ENCODE measurements around the gene SBF1.

Gene SBF1

GRCh38 chr22:50516068-50516467 is 41.2 kb upstream of the SBF1 start:
- no peaks in the 10 kb centered on the region for H3K27me3 ChIP-seq (replicated peaks in 2 of 5; ENCODE audit: control insufficient read depth in 4 of 5, insufficient read depth in 5 of 5, low read length in 4 of 5)
- CTCF ChIA-PET = interaction anchor here (0.5 to 3.1 kb wide), 2 partner anchors 9 to 222 kb away, joined by 3 to 17 read pairs; partner anchors contain the start of gene SCO2
- 96% methylated on average over 5 of the region's 8 CpGs for whole genome bisulfite sequencing (ENCODE audit: insufficient coverage)
- H3K4me3 ChIP-seq (ENCODE audit: control insufficient read depth in 1 of 7, extremely low read depth in 1 of 7, insufficient read depth in 4 of 7, low read depth in 2 of 7, low read length in 6 of 7) = no peak overlapping the region
- H3K36me3 ChIP-seq (ENCODE audit: control insufficient read depth in 4 of 4, insufficient read depth in 4 of 4, low read length in 3 of 4) = peaks cover 2 to 59% (median 27%) of the 10 kb centered on the region in 4 experiments
- H3K27ac ChIP-seq (ENCODE audit: insufficient read depth in 1 of 2, low read depth in 1 of 2, low read length in 2 of 2, poor library complexity in 1 of 2, severe bottlenecking in 2 of 2) = no peak overlapping the region
- H3K9me3 ChIP-seq (ENCODE audit: control extremely low read depth in 1 of 5, control insufficient read depth in 4 of 5, insufficient read depth in 2 of 5, low read depth in 1 of 5, low read length in 4 of 5) = no peaks in the 10 kb centered on the region
- DNase-seq = no peak
- no peaks in the 10 kb centered on the region for H3K4me1 ChIP-seq (ENCODE audit: control extremely low read depth in 1 of 4, control insufficient read depth in 4 of 4, insufficient read depth in 4 of 4, low read length in 3 of 4)
- POLR2A ChIA-PET = no interaction called here

DNA sequence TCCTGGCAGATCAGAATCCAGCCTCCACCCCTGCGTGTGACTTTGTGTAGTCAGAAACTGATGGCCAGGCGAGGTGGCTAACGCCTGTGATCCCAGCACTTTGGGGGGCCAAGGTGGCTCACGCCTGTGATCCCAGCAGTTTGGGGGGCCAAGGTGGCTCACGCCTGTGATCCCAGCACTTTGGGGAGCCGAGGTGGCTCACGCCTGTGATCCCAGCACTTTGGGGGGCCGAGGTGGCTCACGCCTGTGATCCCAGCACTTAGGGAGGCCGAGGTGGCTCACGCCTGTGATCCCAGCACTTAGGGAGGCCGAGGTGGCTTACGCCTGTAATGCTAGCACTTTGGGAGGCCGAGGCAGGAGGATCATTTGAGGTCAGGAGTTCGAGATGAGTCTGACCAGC is 38.3 kb upstream of the SBF1 start:
- H3K36me3 ChIP-seq (ENCODE audit: control insufficient read depth in 4 of 4, insufficient read depth in 4 of 4, low read length in 3 of 4) = peaks cover 0 to 39% (median 10%) of the 10 kb centered on the region in 4 experiments
- H3K4me1 ChIP-seq (ENCODE audit: control extremely low read depth in 1 of 4, control insufficient read depth in 4 of 4, insufficient read depth in 4 of 4, low read length in 3 of 4) = peaks cover 7 to 13% (median 10%) of the 10 kb centered on the region in 4 experiments
- H3K9me3 ChIP-seq (ENCODE audit: control extremely low read depth in 1 of 5, control insufficient read depth in 4 of 5, insufficient read depth in 2 of 5, low read depth in 1 of 5, low read length in 4 of 5) = no peaks in the 10 kb centered on the region
- ChIA-PET CTCF (interaction anchor here (0.9 to 3.1 kb wide), 2 partner anchors 10 to 12 kb away, joined by 3 to 17 read pairs; partner anchors contain the start of gene SCO2), POLR2A (no interaction called here)
- DNase-seq = no peak
- H3K27me3 ChIP-seq (replicated peaks in 2 of 5; ENCODE audit: control insufficient read depth in 4 of 5, insufficient read depth in 5 of 5, low read length in 4 of 5) = no peaks in the 10 kb centered on the region
- WGBS (ENCODE audit: insufficient coverage) = over 99% methylated on average over 15 of the region's 15 CpGs
- H3K4me3 ChIP-seq (ENCODE audit: control insufficient read depth in 1 of 7, extremely low read depth in 1 of 7, insufficient read depth in 4 of 7, low read depth in 2 of 7, low read length in 6 of 7) = no peak overlapping the region
- no peak overlapping the region for H3K27ac ChIP-seq (ENCODE audit: insufficient read depth in 1 of 2, low read depth in 1 of 2, low read length in 2 of 2, poor library complexity in 1 of 2, severe bottlenecking in 2 of 2)

- no peaks in the 10 kb centered on the region for H3K27me3 ChIP-seq (replicated peaks in 2 of 5; ENCODE audit: control insufficient read depth in 4 of 5, insufficient read depth in 5 of 5, low read length in 4 of 5)
- H3K4me1 ChIP-seq (ENCODE audit: control extremely low read depth in 1 of 4, control insufficient read depth in 4 of 4, insufficient read depth in 4 of 4, low read length in 3 of 4) = peaks cover 7 to 24% (median 23%) of the 10 kb centered on the region in 4 experiments
- H3K36me3 ChIP-seq (ENCODE audit: control insufficient read depth in 4 of 4, insufficient read depth in 4 of 4, low read length in 3 of 4) = peaks cover 5 to 19% (median 13%) of the 10 kb centered on the region in 4 experiments
- peak overlapping the region; percentile 26 to 84 for H3K27ac ChIP-seq (ENCODE audit: insufficient read depth in 1 of 2, low read depth in 1 of 2, low read length in 2 of 2, poor library complexity in 1 of 2, severe bottlenecking in 2 of 2)
- DNase-seq = no peak
- peak overlapping the region; percentile 79 to 95 (median 88) for H3K4me3 ChIP-seq (ENCODE audit: control insufficient read depth in 1 of 7, extremely low read depth in 1 of 7, insufficient read depth in 4 of 7, low read depth in 2 of 7, low read length in 6 of 7)
- no peaks in the 10 kb centered on the region for H3K9me3 ChIP-seq (ENCODE audit: control extremely low read depth in 1 of 5, control insufficient read depth in 4 of 5, insufficient read depth in 2 of 5, low read depth in 1 of 5, low read length in 4 of 5)
- 43% methylated on average over 2 of the region's 3 CpGs for WGBS (ENCODE audit: insufficient coverage)
- ChIA-PET POLR2A (interaction anchor here (1.7 kb wide), 1 partner anchor 13 kb away, joined by 5 read pairs; no protein-coding TSS in a partner anchor), CTCF (interaction anchor here (1.7 to 4.3 kb wide), 2 partner anchors 16 to 194 kb away, joined by 3 to 25 read pairs; partner anchors contain the start of gene SCO2)
These were observed 34.1 kb upstream of the SBF1 start for GRCh38 chr22:50508897-50509296.

DNA sequence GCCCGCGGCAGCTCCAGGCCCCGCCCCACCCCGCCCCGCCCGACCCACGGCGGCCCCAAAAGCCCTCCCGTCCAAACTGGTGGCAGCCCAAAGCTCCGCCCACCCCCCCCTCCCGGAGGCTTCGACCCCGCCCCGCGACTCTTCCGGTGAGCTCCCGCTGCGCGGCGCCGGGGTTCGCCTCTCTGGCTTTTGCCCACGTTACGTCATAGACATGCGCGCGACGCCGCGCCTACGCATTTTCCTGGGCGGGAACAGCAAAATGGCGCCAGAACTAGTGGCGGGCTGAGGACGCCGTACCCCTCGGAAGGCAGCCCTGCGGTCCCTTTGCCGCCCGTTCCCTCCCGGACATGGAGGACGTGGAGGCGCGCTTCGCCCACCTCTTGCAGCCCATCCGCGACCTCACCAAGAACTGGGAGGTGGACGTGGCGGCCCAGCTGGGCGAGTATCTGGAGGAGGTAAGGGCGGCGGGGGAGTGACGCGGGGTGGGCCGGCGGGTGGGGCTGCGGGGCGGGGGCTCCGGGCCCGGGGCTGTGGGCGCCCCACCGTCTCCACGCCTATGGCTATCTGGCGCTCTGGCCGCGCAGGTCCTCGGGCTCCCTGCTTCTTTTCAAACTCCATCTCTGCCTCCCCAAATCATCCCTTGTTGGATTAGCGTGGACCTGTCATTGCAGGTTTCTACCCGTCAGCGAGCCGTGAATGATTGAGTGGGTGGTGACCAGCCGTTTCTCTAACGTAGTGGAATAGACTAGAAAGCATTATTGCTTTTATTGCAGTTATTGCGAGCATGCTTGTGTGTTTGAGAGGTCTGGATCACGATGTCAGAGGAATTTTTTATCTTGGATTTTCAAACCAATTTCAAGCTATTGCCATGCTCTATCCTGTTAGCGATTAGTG is 33.4 kb upstream of the SBF1 start, which contains the start of gene NCAPH2:
Gene NCAPH2, plus strand, starts transcription at position 234 of the 894 bp plus-strand sequence. Its CDS starts 114 bp downstream, at position 348.
- H3K27ac ChIP-seq (ENCODE audit: insufficient read depth in 1 of 2, low read depth in 1 of 2, low read length in 2 of 2, poor library complexity in 1 of 2, severe bottlenecking in 2 of 2) = peak within 1 kb of the TSS; percentile 66 to 85
- POLR2A ChIA-PET = interaction anchor here (0.8 to 1.7 kb wide), 6 partner anchors 14 to 40 kb away, joined by 3 to 9 read pairs (median 4); partner anchors contain the start of gene KLHDC7B
- peak; percentile 96 to 98 (median 98) for DNase-seq
- H3K4me3 ChIP-seq (ENCODE audit: control insufficient read depth in 1 of 7, extremely low read depth in 1 of 7, insufficient read depth in 4 of 7, low read depth in 2 of 7, low read length in 6 of 7) = peak within 1 kb of the TSS; percentile 88 to 97 (median 89)
- H3K4me1 ChIP-seq (ENCODE audit: control extremely low read depth in 1 of 4, control insufficient read depth in 4 of 4, insufficient read depth in 4 of 4, low read length in 3 of 4) = peaks cover 7 to 24% (median 23%) of the 10 kb centered on the region in 4 experiments
- H3K36me3 ChIP-seq (ENCODE audit: control insufficient read depth in 4 of 4, insufficient read depth in 4 of 4, low read length in 3 of 4) = peaks cover 5 to 24% (median 15%) of the 10 kb centered on the region in 4 experiments
- CTCF ChIA-PET = interaction anchor here (0.7 to 4.3 kb wide), 5 partner anchors 10 to 195 kb away, joined by 3 to 25 read pairs (median 3); partner anchors contain the start of gene SCO2
- H3K9me3 ChIP-seq (ENCODE audit: control extremely low read depth in 1 of 5, control insufficient read depth in 4 of 5, insufficient read depth in 2 of 5, low read depth in 1 of 5, low read length in 4 of 5) = no peaks in the 10 kb centered on the region
- WGBS (ENCODE audit: insufficient coverage) = under 1% methylated on average over 45 of the region's 76 CpGs
- no peaks in the 10 kb centered on the region for H3K27me3 ChIP-seq (replicated peaks in 2 of 5; ENCODE audit: control insufficient read depth in 4 of 5, insufficient read depth in 5 of 5, low read length in 4 of 5)

GRCh38 chr22:50507421-50507990 is 32.7 kb upstream of the SBF1 start, which contains the start of gene LMF2:
TSS of gene LMF2 (minus strand) at chr22:50507702. CDS start at chr22:50507675, 27 bp downstream.
- Histone ChIP-seq H3K27ac (ENCODE audit: insufficient read depth in 1 of 2, low read depth in 1 of 2, low read length in 2 of 2, poor library complexity in 1 of 2, severe bottlenecking in 2 of 2) (peak within 1 kb of the TSS; percentile 66 to 85), H3K4me3 (ENCODE audit: control insufficient read depth in 1 of 7, extremely low read depth in 1 of 7, insufficient read depth in 4 of 7, low read depth in 2 of 7, low read length in 6 of 7) (peak within 1 kb of the TSS; percentile 88 to 97 (median 89)), H3K4me1 (ENCODE audit: control extremely low read depth in 1 of 4, control insufficient read depth in 4 of 4, insufficient read depth in 4 of 4, low read length in 3 of 4) (peaks cover 7 to 24% (median 23%) of the 10 kb centered on the region in 4 experiments), H3K9me3 (ENCODE audit: control extremely low read depth in 1 of 5, control insufficient read depth in 4 of 5, insufficient read depth in 2 of 5, low read depth in 1 of 5, low read length in 4 of 5) (no peaks in the 10 kb centered on the region), H3K27me3 (replicated peaks in 2 of 5; ENCODE audit: control insufficient read depth in 4 of 5, insufficient read depth in 5 of 5, low read length in 4 of 5) (no peaks in the 10 kb centered on the region), H3K36me3 (ENCODE audit: control insufficient read depth in 4 of 4, insufficient read depth in 4 of 4, low read length in 3 of 4) (peaks cover 8 to 31% (median 19%) of the 10 kb centered on the region in 4 experiments)
- DNase-seq = no peak
- ChIA-PET POLR2A (interaction anchor here (0.8 to 1.7 kb wide), 6 partner anchors 14 to 40 kb away, joined by 3 to 9 read pairs (median 4); partner anchors contain the start of gene KLHDC7B), CTCF (interaction anchor here (0.7 to 4.3 kb wide), 5 partner anchors 9 to 196 kb away, joined by 3 to 25 read pairs (median 3); partner anchors contain the start of gene SCO2)
- WGBS (ENCODE audit: insufficient coverage) = 0% methylated on average over 14 of the region's 62 CpGs

DNA sequence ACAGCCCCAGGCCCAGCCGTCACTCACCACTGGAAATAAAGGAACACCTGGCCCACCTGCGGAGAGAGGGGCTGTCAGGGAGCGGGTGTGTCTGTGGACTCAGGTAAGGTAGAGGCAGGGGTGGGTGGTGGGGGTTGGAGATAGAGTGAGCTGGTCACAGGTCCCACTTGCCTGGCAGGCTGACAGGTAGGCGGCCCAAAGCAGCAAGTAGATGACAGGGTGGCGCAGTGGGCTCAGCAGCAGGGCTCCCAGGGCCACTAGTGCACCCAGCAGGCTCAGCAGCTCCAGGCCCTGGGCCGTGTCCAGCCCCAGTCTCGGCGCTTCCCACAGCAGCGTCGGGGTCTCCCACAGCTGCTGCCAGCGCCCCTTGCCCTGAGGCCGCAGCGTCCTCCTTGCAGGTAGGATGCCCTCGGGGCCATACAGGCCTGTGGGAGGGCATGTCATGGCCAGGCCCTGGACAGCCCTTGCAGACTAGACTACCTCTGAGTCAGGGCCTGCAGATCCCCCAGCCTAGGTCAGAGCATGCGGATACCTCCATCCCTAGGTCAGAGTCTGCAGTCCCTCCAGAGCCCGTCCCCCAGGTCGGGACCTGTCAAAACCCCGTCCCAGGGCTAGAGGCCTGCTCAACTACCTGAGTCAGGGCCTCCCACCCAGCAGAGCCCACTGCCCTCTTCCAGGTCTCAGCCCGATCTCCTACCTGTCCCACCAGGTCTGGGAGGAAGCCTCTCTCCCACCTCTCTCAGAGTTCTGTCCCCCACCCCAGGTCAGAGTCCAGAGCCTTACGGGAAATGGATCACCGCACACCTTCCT is 32.0 kb upstream of the SBF1 start:
- ChIA-PET POLR2A (interaction anchor here (1.2 to 1.6 kb wide), 2 partner anchors 20 to 39 kb away, joined by 3 to 9 read pairs; partner anchors contain the start of gene KLHDC7B), CTCF (interaction anchor here (1.3 kb wide), 1 partner anchor 19 kb away, joined by 3 read pairs; the partner anchor contains the start of gene SCO2)
- H3K9me3 ChIP-seq (ENCODE audit: control extremely low read depth in 1 of 5, control insufficient read depth in 4 of 5, insufficient read depth in 2 of 5, low read depth in 1 of 5, low read length in 4 of 5) = no peaks in the 10 kb centered on the region
- H3K27ac ChIP-seq (ENCODE audit: insufficient read depth in 1 of 2, low read depth in 1 of 2, low read length in 2 of 2, poor library complexity in 1 of 2, severe bottlenecking in 2 of 2) = peak overlapping the region; percentile 66 to 85
- H3K4me3 ChIP-seq (ENCODE audit: control insufficient read depth in 1 of 7, extremely low read depth in 1 of 7, insufficient read depth in 4 of 7, low read depth in 2 of 7, low read length in 6 of 7) = peak overlapping the region; percentile 82 to 97 (median 89)
- H3K4me1 ChIP-seq (ENCODE audit: control extremely low read depth in 1 of 4, control insufficient read depth in 4 of 4, insufficient read depth in 4 of 4, low read length in 3 of 4) = peaks cover 7 to 24% (median 23%) of the 10 kb centered on the region in 4 experiments
- 43% methylated on average over 13 of the region's 21 CpGs for WGBS (ENCODE audit: insufficient coverage)
- no peaks in the 10 kb centered on the region for H3K27me3 ChIP-seq (replicated peaks in 2 of 5; ENCODE audit: control insufficient read depth in 4 of 5, insufficient read depth in 5 of 5, low read length in 4 of 5)
- DNase-seq = no peak
- H3K36me3 ChIP-seq (ENCODE audit: control insufficient read depth in 4 of 4, insufficient read depth in 4 of 4, low read length in 3 of 4) = peaks cover 6 to 29% (median 19%) of the 10 kb centered on the region in 4 experiments

All from common myeloid progenitor, CD34-positive (primary cell).